ENCODE data around the gene PTPRT.
"Not testable (repeated sequence)": the region's sequence is repeated elsewhere in the genome, so short reads cannot be mapped to it uniquely, and the experiment has no call there.

PTPRT gene

GRCh38 chr20:43170771-43171170 lies 18.9 kb downstream of the PTPRT start:
- no peak overlapping the region for H3K4me3 Mint-ChIP-seq
- no peaks in the 10 kb centered on the region for H3K4me1 Mint-ChIP-seq (ENCODE audit: low read depth)
- no peaks in the 10 kb centered on the region for H3K9me3 Mint-ChIP-seq
- H3K27ac Mint-ChIP-seq = no peak overlapping the region
- no peaks in the 10 kb centered on the region for H3K27me3 Mint-ChIP-seq
- intact Hi-C loops (cut with micrococcal nuclease) = no loop called here
- H3K36me3 Mint-ChIP-seq (ENCODE audit: low read depth) = no peaks in the 10 kb centered on the region

- no peak overlapping the region for H3K27ac Mint-ChIP-seq
- H3K27me3 Mint-ChIP-seq = no peaks in the 10 kb centered on the region
- H3K4me1 Mint-ChIP-seq (ENCODE audit: low read depth) = no peaks in the 10 kb centered on the region
- H3K9me3 Mint-ChIP-seq = no peaks in the 10 kb centered on the region
- intact Hi-C loops (cut with micrococcal nuclease) = no loop called here
- H3K4me3 Mint-ChIP-seq = no peak overlapping the region
- H3K36me3 Mint-ChIP-seq (ENCODE audit: low read depth) = no peaks in the 10 kb centered on the region
These were observed 22.1 kb downstream of the PTPRT start for GRCh38 chr20:43167615-43168014.

GRCh38 chr20:43167021-43167420 lies 22.7 kb downstream of the PTPRT start:
- H3K4me1 Mint-ChIP-seq (ENCODE audit: low read depth) = no peaks in the 10 kb centered on the region
- no peak overlapping the region for H3K4me3 Mint-ChIP-seq
- no peaks in the 10 kb centered on the region for H3K36me3 Mint-ChIP-seq (ENCODE audit: low read depth)
- intact Hi-C loops (cut with micrococcal nuclease) = no loop called here
- no peaks in the 10 kb centered on the region for H3K9me3 Mint-ChIP-seq
- H3K27me3 Mint-ChIP-seq = no peaks in the 10 kb centered on the region
- H3K27ac Mint-ChIP-seq = no peak overlapping the region

GRCh38 chr20:43165611-43166010 lies 24.1 kb downstream of the PTPRT start:
- intact Hi-C loops (cut with micrococcal nuclease) = no loop called here
- no peaks in the 10 kb centered on the region for H3K9me3 Mint-ChIP-seq
- H3K27ac Mint-ChIP-seq = no peak overlapping the region
- H3K36me3 Mint-ChIP-seq (ENCODE audit: low read depth) = no peaks in the 10 kb centered on the region
- no peaks in the 10 kb centered on the region for H3K27me3 Mint-ChIP-seq
- no peak overlapping the region for H3K4me3 Mint-ChIP-seq
- H3K4me1 Mint-ChIP-seq (ENCODE audit: low read depth) = no peaks in the 10 kb centered on the region

- H3K27me3 Mint-ChIP-seq; intact Hi-C loops (cut with micrococcal nuclease); H3K4me3 Mint-ChIP-seq: not testable (repeated sequence)
These were observed 25.0 kb downstream of the PTPRT start for GRCh38 chr20:43164736-43165135.

GRCh38 chr20:43161716-43162115 lies 28.0 kb downstream of the PTPRT start:
- Mint-ChIP-seq H3K36me3 (ENCODE audit: low read depth) (no peaks in the 10 kb centered on the region), H3K27me3 (no peaks in the 10 kb centered on the region), H3K4me3 (no peak overlapping the region), H3K4me1 (ENCODE audit: low read depth) (no peaks in the 10 kb centered on the region), H3K27ac (no peak overlapping the region), H3K9me3 (no peaks in the 10 kb centered on the region)
- intact Hi-C loops (cut with micrococcal nuclease) = no loop called here

More at GRCh38 chr20:43164736-43165135, 25.0 kb downstream of the PTPRT start:
- H3K36me3 Mint-ChIP-seq (ENCODE audit: low read depth); H3K9me3 Mint-ChIP-seq; H3K4me1 Mint-ChIP-seq (ENCODE audit: low read depth); H3K27ac Mint-ChIP-seq: not testable (repeated sequence)

- H3K36me3 Mint-ChIP-seq (ENCODE audit: low read depth) = no peaks in the 10 kb centered on the region
- no peaks in the 10 kb centered on the region for H3K27me3 Mint-ChIP-seq
- H3K27ac Mint-ChIP-seq = no peak overlapping the region
- intact Hi-C loops (cut with micrococcal nuclease) = no loop called here
- no peaks in the 10 kb centered on the region for H3K4me1 Mint-ChIP-seq (ENCODE audit: low read depth)
- H3K4me3 Mint-ChIP-seq = no peak overlapping the region
- no peaks in the 10 kb centered on the region for H3K9me3 Mint-ChIP-seq
These were observed 28.8 kb downstream of the PTPRT start for GRCh38 chr20:43160941-43161340.

GRCh38 chr20:43159994-43160393 lies 29.7 kb downstream of the PTPRT start:
- H3K27ac Mint-ChIP-seq = no peak overlapping the region
- intact Hi-C loops (cut with micrococcal nuclease) = no loop called here
- no peaks in the 10 kb centered on the region for H3K36me3 Mint-ChIP-seq (ENCODE audit: low read depth)
- no peaks in the 10 kb centered on the region for H3K27me3 Mint-ChIP-seq
- H3K9me3 Mint-ChIP-seq = no peaks in the 10 kb centered on the region
- H3K4me3 Mint-ChIP-seq = no peak overlapping the region
- no peaks in the 10 kb centered on the region for H3K4me1 Mint-ChIP-seq (ENCODE audit: low read depth)

- no peaks in the 10 kb centered on the region for H3K9me3 Mint-ChIP-seq
- H3K4me1 Mint-ChIP-seq (ENCODE audit: low read depth) = no peaks in the 10 kb centered on the region
- H3K36me3 Mint-ChIP-seq (ENCODE audit: low read depth) = no peaks in the 10 kb centered on the region
- H3K4me3 Mint-ChIP-seq = no peak overlapping the region
- no peaks in the 10 kb centered on the region for H3K27me3 Mint-ChIP-seq
- H3K27ac Mint-ChIP-seq = no peak overlapping the region
- intact Hi-C loops (cut with micrococcal nuclease) = no loop called here
These were observed 34.2 kb downstream of the PTPRT start for GRCh38 chr20:43155366-43156100.

GRCh38 chr20:43151901-43152300 lies 37.8 kb downstream of the PTPRT start:
- H3K4me1 Mint-ChIP-seq (ENCODE audit: low read depth) = no peaks in the 10 kb centered on the region
- H3K27ac Mint-ChIP-seq = no peak overlapping the region
- H3K4me3 Mint-ChIP-seq = no peak overlapping the region
- H3K36me3 Mint-ChIP-seq (ENCODE audit: low read depth) = no peaks in the 10 kb centered on the region
- H3K9me3 Mint-ChIP-seq = no peaks in the 10 kb centered on the region
- intact Hi-C loops (cut with micrococcal nuclease) = no loop called here
- H3K27me3 Mint-ChIP-seq = no peaks in the 10 kb centered on the region

GRCh38 chr20:43151256-43151655 lies 38.5 kb downstream of the PTPRT start:
- intact Hi-C loops (cut with micrococcal nuclease) = no loop called here
- H3K4me3 Mint-ChIP-seq = no peak overlapping the region
- no peaks in the 10 kb centered on the region for H3K36me3 Mint-ChIP-seq (ENCODE audit: low read depth)

GRCh38 chr20:43140726-43141125 lies 49.0 kb downstream of the PTPRT start:
- H3K9me3 Mint-ChIP-seq = no peaks in the 10 kb centered on the region
- H3K36me3 Mint-ChIP-seq (ENCODE audit: low read depth) = no peaks in the 10 kb centered on the region
- H3K27me3 Mint-ChIP-seq = no peaks in the 10 kb centered on the region
- intact Hi-C loops (cut with micrococcal nuclease) = no loop called here
- no peaks in the 10 kb centered on the region for H3K4me1 Mint-ChIP-seq (ENCODE audit: low read depth)
- H3K4me3 Mint-ChIP-seq = no peak overlapping the region
- H3K27ac Mint-ChIP-seq = no peak overlapping the region

More at GRCh38 chr20:43151256-43151655, 38.5 kb downstream of the PTPRT start:
- Mint-ChIP-seq H3K9me3 (no peaks in the 10 kb centered on the region), H3K27ac (no peak overlapping the region), H3K4me1 (ENCODE audit: low read depth) (no peaks in the 10 kb centered on the region), H3K27me3 (no peaks in the 10 kb centered on the region)

GRCh38 chr20:43138061-43138770 lies 51.5 kb downstream of the PTPRT start:
- H3K27me3 Mint-ChIP-seq = no peaks in the 10 kb centered on the region
- H3K4me3 Mint-ChIP-seq = no peak overlapping the region
- H3K36me3 Mint-ChIP-seq (ENCODE audit: low read depth) = no peaks in the 10 kb centered on the region
- no peaks in the 10 kb centered on the region for H3K9me3 Mint-ChIP-seq
- no peak overlapping the region for H3K27ac Mint-ChIP-seq
- intact Hi-C loops (cut with micrococcal nuclease) = no loop called here
- no peaks in the 10 kb centered on the region for H3K4me1 Mint-ChIP-seq (ENCODE audit: low read depth)

- Mint-ChIP-seq H3K4me1 (ENCODE audit: low read depth) (no peaks in the 10 kb centered on the region), H3K27ac (no peak overlapping the region), H3K36me3 (ENCODE audit: low read depth) (no peaks in the 10 kb centered on the region), H3K27me3 (no peaks in the 10 kb centered on the region), H3K9me3 (no peaks in the 10 kb centered on the region), H3K4me3 (no peak overlapping the region)
- intact Hi-C loops (cut with micrococcal nuclease) = no loop called here
These were observed 52.5 kb downstream of the PTPRT start for GRCh38 chr20:43137160-43137559.

- Mint-ChIP-seq H3K27ac (no peak overlapping the region), H3K27me3 (no peaks in the 10 kb centered on the region), H3K9me3 (no peaks in the 10 kb centered on the region), H3K36me3 (ENCODE audit: low read depth) (no peaks in the 10 kb centered on the region), H3K4me1 (ENCODE audit: low read depth) (no peaks in the 10 kb centered on the region), H3K4me3 (no peak overlapping the region)
- intact Hi-C loops (cut with micrococcal nuclease) = no loop called here
These were observed 65.5 kb downstream of the PTPRT start for GRCh38 chr20:43124241-43124640.

Data from dendritic cell treated with granulocyte-macrophage colony-stimulating factor and Interleukin-4, amounts not matched to agents 40 ng/mL and 50 ng/mL, for 4 days (primary cell).